ENCODE measurements around the gene RNF19B. TPM values are rescaled to one million over a fixed set of nuclear protein-coding genes. Genes with fewer than 3 reads are reported as not detected.

RNF19B gene
- total and polyA plus RNA-seq, 7 donors = 10.4 to 32.5 (median 18.8) TPM

- H3K9me3 ChIP-seq = no peaks in the 10 kb centered on the region
- H3K4me1 ChIP-seq = peaks cover 6% of the 10 kb centered on the region
- peaks cover 0 to 3% (median 0%) of the 10 kb centered on the region in 3 donors for H3K27me3 ChIP-seq (ENCODE audit: insufficient read depth in 3 of 3, low read length in 2 of 3)
- intact Hi-C loops (cut with DNase I) = no loop called here
- no peaks in the 10 kb centered on the region for H3K36me3 ChIP-seq (ENCODE audit: insufficient read depth in 1 of 2, low read depth in 1 of 2)
- TF ChIP-seq CTCF (IDR thresholded peaks at IDR 0.05) = no peak
- ATAC-seq = no peak
- DNase-seq = no peak
- H3K27ac ChIP-seq = no peak overlapping the region
- H3K4me3 ChIP-seq = no peak overlapping the region
- WGBS, 3 donors = 50 to 59% (median 57%) methylated on average over 1 of the region's 1 CpG
Observed at GRCh38 chr1:32918179-32918578, 46.4 kb downstream of the RNF19B start.

GRCh38 chr1:32917521-32917920 is 47.1 kb downstream of the RNF19B start:
- ATAC-seq (no peak), DNase-seq (no peak)
- no peaks in the 10 kb centered on the region for H3K36me3 ChIP-seq (ENCODE audit: insufficient read depth in 1 of 2, low read depth in 1 of 2)
- H3K4me3 ChIP-seq = no peak overlapping the region
- peaks cover 0 to under 1% (median 0%) of the 10 kb centered on the region in 3 donors for H3K27me3 ChIP-seq (ENCODE audit: insufficient read depth in 3 of 3, low read length in 2 of 3)
- no peaks in the 10 kb centered on the region for H3K9me3 ChIP-seq
- no peak for TF ChIP-seq CTCF (IDR thresholded peaks at IDR 0.05)
- WGBS, 3 donors = 76 to 79% (median 79%) methylated on average over 7 of the region's 7 CpGs
- peaks cover 6% of the 10 kb centered on the region for H3K4me1 ChIP-seq
- no peak overlapping the region for H3K27ac ChIP-seq
- intact Hi-C loops (cut with DNase I) = no loop called here

GRCh38 chr1:32915766-32916706 is 48.6 kb downstream of the RNF19B start:
- 81 to 86% (median 84%) methylated on average over 12 of the region's 12 CpGs for WGBS, 3 donors
- intact Hi-C loops (cut with DNase I) = no loop called here
- no peaks in the 10 kb centered on the region for H3K27me3 ChIP-seq (ENCODE audit: insufficient read depth in 3 of 3, low read length in 2 of 3)

GRCh38 chr1:32910319-32910718 is 54.3 kb downstream of the RNF19B start:
- ATAC-seq (no peak), DNase-seq (no peak)
- no peak overlapping the region for H3K27ac ChIP-seq
- H3K4me3 ChIP-seq = no peak overlapping the region
- no peaks in the 10 kb centered on the region for H3K36me3 ChIP-seq (ENCODE audit: insufficient read depth in 1 of 2, low read depth in 1 of 2)
- H3K4me1 ChIP-seq = no peaks in the 10 kb centered on the region
- intact Hi-C loops (cut with DNase I) = no loop called here
- no peaks in the 10 kb centered on the region for H3K9me3 ChIP-seq
- 86 to 93% (median 88%) methylated on average over 5 of the region's 5 CpGs for WGBS, 3 donors
- no peak for TF ChIP-seq CTCF (IDR thresholded peaks at IDR 0.05)
- no peaks in the 10 kb centered on the region for H3K27me3 ChIP-seq (ENCODE audit: insufficient read depth in 3 of 3, low read length in 2 of 3)

More at GRCh38 chr1:32915766-32916706, 48.6 kb downstream of the RNF19B start:
- no peak overlapping the region for H3K27ac ChIP-seq
- H3K4me1 ChIP-seq = peaks cover under 1% of the 10 kb centered on the region
- H3K9me3 ChIP-seq = no peaks in the 10 kb centered on the region
- ATAC-seq (no peak), DNase-seq (no peak)
- no peak overlapping the region for H3K4me3 ChIP-seq
- TF ChIP-seq CTCF (IDR thresholded peaks at IDR 0.05) = no peak
- no peaks in the 10 kb centered on the region for H3K36me3 ChIP-seq (ENCODE audit: insufficient read depth in 1 of 2, low read depth in 1 of 2)

Measured in psoas muscle (tissue), 8 donors.